OCI-LY7 (cell line): ENCODE data around the gene ASB1. TPM values are rescaled to one million over a fixed set of nuclear protein-coding genes. Genes with fewer than 3 reads are reported as not detected.

ENCODE experiments used
- BruUV-seq: library from RNA; stranded (reverse); fragments of 400-500 nt; replicated peaks from 2 replicates; lab custom pipeline; 2021; lab: Mats Ljungman, UMichigan
- CTCF ChIA-PET: fragments of 300-600 bp; sonication (Branson Sonifier 250); formaldehyde crosslinking; loops from one replicate; lab custom pipeline; 2022; ENCODE audit warnings: antibody characterized with exemption; ENCODE audit not compliant: unreplicated experiment; lab: Charles Lee
- POLR2A ChIA-PET: fragments of 300-600 bp; sonication (Branson Sonifier 250); formaldehyde crosslinking; loops from one replicate; lab custom pipeline; 2022; ENCODE audit warnings: antibody characterized with exemption; lab: Charles Lee
- DNase-seq: peaks from one replicate; pipeline ENCODE4 v3.0.0-alpha.2; 2015; ENCODE audit warnings: low spot score
- H2AFZ ChIP-seq: fragments of 200-600 bp; sonication (generic), shearing (Covaris generic); 2 replicates; pipeline ENCODE4 v1.6.1; 2014; ENCODE audit warnings: mild to moderate bottlenecking, antibody characterized with exemption, low read length, moderate library complexity
- H3K27ac ChIP-seq: fragments of 200-600 bp; sonication (generic); 2 replicates; pipeline ENCODE4 v1.5.1; 2014; ENCODE audit warnings: mixed run types, low read depth, mild to moderate bottlenecking, moderate library complexity, low read length, inconsistent platforms; ENCODE audit not compliant: poor library complexity, severe bottlenecking
- H3K36me3 ChIP-seq: fragments of 200-600 bp; sonication (generic); 2 replicates; pipeline ENCODE4 v1.6.1; 2014; ENCODE audit warnings: mild to moderate bottlenecking, antibody characterized with exemption, low read length, moderate library complexity, mixed read lengths; ENCODE audit not compliant: insufficient read depth
- H3K4me1 ChIP-seq: fragments of 200-600 bp; sonication (generic); 2 replicates; pipeline ENCODE4 v1.5.1; 2014; ENCODE audit warnings: mild to moderate bottlenecking, low read length; ENCODE audit not compliant: insufficient read depth, poor library complexity, severe bottlenecking
- H3K4me2 ChIP-seq: fragments of 200-600 bp; sonication (generic); 2 replicates; pipeline ENCODE4 v1.6.1; 2014; ENCODE audit warnings: mild to moderate bottlenecking, low read length
- H3K4me3 ChIP-seq: fragments of 200-600 bp; sonication (generic); 2 replicates; pipeline ENCODE4 v1.5.1; 2014; ENCODE audit warnings: mild to moderate bottlenecking, low read depth, low read length; ENCODE audit not compliant: poor library complexity, severe bottlenecking
- H3K79me2 ChIP-seq: fragments of 200-600 bp; sonication (generic); 2 replicates; pipeline ENCODE4 v1.6.1; 2016; ENCODE audit warnings: low read depth, mild to moderate bottlenecking, low read length, moderate library complexity, mixed read lengths; ENCODE audit not compliant: insufficient read depth
- H3K9me2 ChIP-seq: fragments of 200-600 bp; sonication (generic); 2 replicates; pipeline ENCODE4 v1.6.1; 2016; ENCODE audit warnings: mild to moderate bottlenecking, low read length, mixed read lengths; ENCODE audit not compliant: insufficient read depth
- H3K9me3 ChIP-seq: fragments of 200-600 bp; sonication (generic); 2 replicates; pipeline ENCODE4 v1.6.1; 2014; ENCODE audit warnings: mild to moderate bottlenecking, mixed run types, low read length, mixed read lengths
- H4K20me1 ChIP-seq: fragments of 200-600 bp; sonication (generic); 2 replicates; pipeline ENCODE4 v1.6.1; 2014; ENCODE audit warnings: mild to moderate bottlenecking, antibody characterized with exemption, low read length, moderate library complexity, mixed read lengths; ENCODE audit not compliant: insufficient read depth
- CTCF ChIP-seq: fragments of 200-600 bp; sonication (generic); conservative IDR thresholded peaks from 2 replicates; pipeline ENCODE4 v1.5.1; 2014; ENCODE audit warnings: mild to moderate bottlenecking, antibody characterized with exemption, low read length, moderate library complexity, mixed read lengths
- EZH2phosphoT487 ChIP-seq: fragments of 200-600 bp; sonication (generic); IDR thresholded peaks from 2 replicates; pipeline ENCODE4 v1.6.1; 2018; ENCODE audit warnings: low read depth, borderline replicate concordance, mild to moderate bottlenecking, mixed run types, antibody characterized with exemption, low read length, moderate library complexity, mixed read lengths
- intact Hi-C: fragments of 100-400 bp; cut with micrococcal nuclease; formaldehyde crosslinking; loops from one replicate; pipeline ENCODE4 v1.10.0; 2022; ENCODE audit not compliant: unreplicated experiment
- total RNA-seq, 2 experiments: library from RNA; depleted of rRNA in 1 of 2; stranded (reverse); fragments of >200 nt in 1 of 2; shearing (Covaris generic) in 1 of 2; gene quantifications; 2 replicates each; pipeline ENCODE4 v1.2.3, GENCODE V29; 2014 to 2022

Gene ASB1
- total RNA-seq, 2 experiments from 2014 or later: 19.4 to 37.7 TPM

- Histone ChIP-seq H3K27ac (no peak overlapping the region), H3K4me2 (no peak overlapping the region), H3K79me2 (no peaks in the 10 kb centered on the region), H3K36me3 (no peaks in the 10 kb centered on the region), H4K20me1 (no peaks in the 10 kb centered on the region), H2AFZ (no peak overlapping the region), H3K4me3 (no peak overlapping the region), H3K9me2 (no peaks in the 10 kb centered on the region), H3K9me3 (no peaks in the 10 kb centered on the region), H3K4me1 (peaks cover 8% of the 10 kb centered on the region)
- no peak for DNase-seq
- BruUV-seq: no TSS peak
- ChIA-PET POLR2A (no interaction called here), CTCF (no interaction called here)
- TF ChIP-seq CTCF (no peak), EZH2phosphoT487 (no peak)
- intact Hi-C loops: no loop called here
Measured at GRCh38 chr2:238421695-238422035, 5.1 kb upstream of the ASB1 start.

GRCh38 chr2:238422285-238422684 is 4.4 kb upstream of the ASB1 start:
- H3K79me2 ChIP-seq: peaks cover 3% of the 10 kb centered on the region; the same call in 1 of the 2 replicates
- no peaks in the 10 kb centered on the region for H3K9me3 ChIP-seq
- H3K4me3 ChIP-seq: no peak overlapping the region
- TF ChIP-seq EZH2phosphoT487 (no peak), CTCF (no peak)
- H3K36me3 ChIP-seq: peaks cover 3% of the 10 kb centered on the region; the same call in 1 of the 2 replicates
- H4K20me1 ChIP-seq: no peaks in the 10 kb centered on the region
- peaks cover 8% of the 10 kb centered on the region for H3K4me1 ChIP-seq
- H3K27ac ChIP-seq: no peak overlapping the region
- CTCF ChIA-PET: no interaction called here
- DNase-seq: no peak
- no TSS peak for BruUV-seq
- no peak overlapping the region for H3K4me2 ChIP-seq
- H3K9me2 ChIP-seq: no peaks in the 10 kb centered on the region
- POLR2A ChIA-PET: no interaction called here
- intact Hi-C loops: no loop called here
- H2AFZ ChIP-seq: no peak overlapping the region

- TF ChIP-seq CTCF: no peak
- no peak for TF ChIP-seq EZH2phosphoT487
- H2AFZ ChIP-seq: no peak overlapping the region
- CTCF ChIA-PET: no interaction called here
Measured at GRCh38 chr2:238422940-238423339, 3.8 kb upstream of the ASB1 start.

More at GRCh38 chr2:238422940-238423339, 3.8 kb upstream of the ASB1 start:
- Histone ChIP-seq H3K9me2 (no peaks in the 10 kb centered on the region), H3K27ac (no peak overlapping the region), H3K4me2 (no peak overlapping the region), H3K79me2 (peaks cover 10% of the 10 kb centered on the region), H3K4me1 (peaks cover 12% of the 10 kb centered on the region), H3K9me3 (no peaks in the 10 kb centered on the region), H3K4me3 (no peak overlapping the region), H3K36me3 (peaks cover 4% of the 10 kb centered on the region; the same call in 1 of the 2 replicates), H4K20me1 (no peaks in the 10 kb centered on the region)
- BruUV-seq: no TSS peak
- no peak for DNase-seq
- intact Hi-C loops: no loop called here
- POLR2A ChIA-PET: no interaction called here
